ENCODE results near the gene TIPIN. TPM values are rescaled to one million over a fixed set of nuclear protein-coding genes. Genes with fewer than 3 reads are reported as not detected.

Gene TIPIN
- total RNA-seq, 1 donor from 2014 or later, result 6.4 TPM

DNA sequence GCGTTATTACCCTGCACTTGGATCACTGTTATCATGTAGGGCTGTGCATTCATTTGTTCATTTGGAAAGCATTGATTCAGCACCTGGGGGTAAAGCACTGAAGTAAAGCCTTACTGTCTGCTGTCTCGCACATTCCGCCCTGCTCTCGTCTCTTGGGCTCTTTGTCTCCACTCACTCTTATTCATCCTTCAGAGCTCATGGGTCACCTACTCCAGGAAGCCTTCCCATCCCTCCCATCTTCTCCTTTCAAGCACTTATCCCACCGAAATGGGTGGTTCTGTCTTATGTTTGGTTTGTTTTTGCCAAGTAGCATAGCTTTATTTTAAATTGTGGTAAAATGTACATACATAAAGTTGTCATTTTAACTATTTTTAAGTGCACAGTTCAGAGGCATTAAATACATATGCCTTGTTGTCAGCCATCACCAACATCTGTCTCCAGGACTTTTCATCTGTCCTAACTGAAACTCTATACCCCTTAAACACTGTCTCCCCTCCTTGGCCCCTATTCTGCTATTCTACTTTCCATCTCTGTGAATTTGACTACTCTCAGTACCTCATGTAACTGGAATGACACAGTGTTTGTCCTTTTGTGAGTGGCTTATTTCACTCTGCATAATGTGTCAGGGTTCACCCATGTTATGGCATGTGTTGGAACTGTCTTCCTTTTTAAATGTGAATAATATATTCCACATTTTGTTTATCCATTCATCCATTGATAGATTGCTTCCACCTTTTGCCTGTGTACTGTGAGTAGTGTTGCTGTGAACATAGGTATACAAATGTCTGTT, 53.8 kb downstream of the TIPIN start:
- ATAC-seq, result no peak

GRCh38 chr15:66298803-66299251, 57.7 kb downstream of the TIPIN start:
- ATAC-seq, result no peak

DNA sequence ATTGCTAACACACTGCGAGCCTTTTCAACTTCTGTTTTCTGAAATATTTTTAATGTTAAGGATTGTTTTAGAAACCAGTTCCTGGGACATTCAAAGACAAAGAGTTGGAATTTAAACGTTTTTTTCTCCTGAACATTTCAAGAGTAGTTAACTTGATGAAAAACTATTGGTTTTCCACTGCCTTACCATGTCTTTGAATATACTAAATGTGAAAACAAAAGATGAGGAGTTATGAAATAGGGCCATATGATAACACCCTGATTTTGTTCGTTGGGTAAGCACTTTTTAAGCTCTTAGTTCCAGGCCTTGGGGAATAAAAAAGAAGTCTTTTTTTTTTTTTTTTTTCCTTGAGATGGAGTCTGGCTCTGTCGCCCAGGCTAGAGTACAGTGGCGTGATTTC, 60.3 kb downstream of the TIPIN start:
- no peak for ATAC-seq

DNA sequence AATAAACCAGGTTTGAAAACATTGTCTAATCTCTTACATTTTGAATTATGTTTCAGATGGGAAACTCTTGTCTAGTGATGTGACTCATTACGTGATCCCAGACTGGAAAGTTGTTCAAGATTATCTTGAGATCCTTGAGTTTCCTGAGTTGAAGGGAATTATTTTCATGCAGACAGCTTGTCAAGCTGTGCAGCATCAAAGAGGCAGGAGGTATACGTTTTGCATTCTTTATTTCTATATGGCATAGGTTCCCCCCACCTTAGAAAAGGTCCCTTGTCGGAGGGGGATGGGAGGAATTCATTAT, 61.6 kb downstream of the TIPIN start:
- no peak for ATAC-seq

DNA sequence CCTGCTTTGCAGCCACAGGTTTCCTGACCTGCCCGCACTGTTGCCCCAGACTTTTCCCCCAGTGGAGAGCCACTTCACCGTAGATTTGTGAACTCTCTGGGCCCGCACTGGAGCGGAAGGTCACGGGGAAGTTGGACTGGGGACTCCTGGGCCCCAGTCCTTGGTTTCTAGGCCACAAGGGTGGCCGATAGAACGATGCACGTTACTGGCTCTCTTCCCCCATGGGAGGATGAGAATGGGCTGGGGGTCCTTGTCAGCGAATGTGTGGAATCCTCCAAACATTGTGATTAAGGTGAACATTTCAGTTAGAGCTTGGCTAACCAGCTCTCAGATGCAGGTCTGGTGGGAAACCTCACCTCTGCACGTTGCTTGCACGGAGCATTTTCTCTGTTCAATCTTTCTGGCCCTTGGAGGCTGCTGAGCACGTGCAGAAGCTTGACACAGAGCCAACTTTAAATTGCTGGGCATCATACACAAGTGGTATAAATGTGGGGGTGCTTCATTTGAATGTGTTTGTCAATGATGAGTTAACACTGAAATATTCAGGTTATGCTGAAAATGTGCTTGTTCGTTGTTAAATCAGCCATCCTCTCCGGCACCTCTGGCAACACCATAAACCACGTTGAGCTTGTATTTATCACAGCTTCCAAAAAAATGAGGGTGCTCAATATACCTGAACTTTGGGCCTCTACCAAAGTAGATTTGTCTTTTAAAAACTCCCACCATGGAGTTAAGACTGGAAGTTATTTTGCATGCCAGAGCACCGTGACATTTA, 62.1 kb downstream of the TIPIN start:
- ATAC-seq, result peak; percentile 32

DNA sequence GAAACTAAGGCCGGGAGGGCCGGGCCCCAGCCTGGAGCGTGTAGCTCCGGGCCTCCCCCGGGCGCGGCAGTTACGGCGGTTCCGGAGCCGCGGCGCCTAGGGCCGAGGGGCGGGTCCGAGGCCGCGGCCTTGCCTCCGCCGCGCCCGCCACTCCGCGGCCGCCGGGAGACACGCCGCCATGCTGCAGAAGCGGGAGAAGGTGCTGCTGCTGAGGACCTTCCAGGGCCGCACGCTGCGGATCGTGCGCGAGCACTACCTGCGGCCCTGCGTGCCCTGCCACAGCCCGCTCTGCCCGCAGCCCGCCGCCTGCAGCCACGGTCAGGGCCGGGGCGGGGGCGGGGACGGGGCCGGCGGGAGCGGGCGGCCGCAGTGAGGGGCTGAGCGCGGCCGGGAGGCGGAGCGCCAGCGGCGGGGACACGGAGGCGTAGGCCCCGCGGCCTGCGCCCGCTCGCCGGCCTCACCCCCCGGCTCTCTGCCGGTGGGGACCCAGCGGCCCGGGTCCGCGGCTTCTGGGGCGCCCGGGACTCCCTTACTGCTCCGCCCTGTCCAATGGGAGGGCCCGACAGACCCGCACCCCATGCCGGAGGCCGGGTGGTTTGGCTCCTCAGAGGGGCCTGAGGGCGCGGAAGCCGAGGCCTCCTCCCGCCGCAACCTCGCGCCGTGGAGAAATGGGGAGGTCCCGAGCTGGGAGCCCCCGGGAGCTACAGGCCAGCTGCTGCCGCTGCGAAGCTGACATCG, 62.9 kb downstream of the TIPIN start, which contains the start of gene DIS3L:
TSS of gene DIS3L (plus strand) at position 150 of the 738 bp plus-strand sequence. CDS start at position 179, 29 bp downstream.
- ATAC-seq, result peak; percentile 87

DNA sequence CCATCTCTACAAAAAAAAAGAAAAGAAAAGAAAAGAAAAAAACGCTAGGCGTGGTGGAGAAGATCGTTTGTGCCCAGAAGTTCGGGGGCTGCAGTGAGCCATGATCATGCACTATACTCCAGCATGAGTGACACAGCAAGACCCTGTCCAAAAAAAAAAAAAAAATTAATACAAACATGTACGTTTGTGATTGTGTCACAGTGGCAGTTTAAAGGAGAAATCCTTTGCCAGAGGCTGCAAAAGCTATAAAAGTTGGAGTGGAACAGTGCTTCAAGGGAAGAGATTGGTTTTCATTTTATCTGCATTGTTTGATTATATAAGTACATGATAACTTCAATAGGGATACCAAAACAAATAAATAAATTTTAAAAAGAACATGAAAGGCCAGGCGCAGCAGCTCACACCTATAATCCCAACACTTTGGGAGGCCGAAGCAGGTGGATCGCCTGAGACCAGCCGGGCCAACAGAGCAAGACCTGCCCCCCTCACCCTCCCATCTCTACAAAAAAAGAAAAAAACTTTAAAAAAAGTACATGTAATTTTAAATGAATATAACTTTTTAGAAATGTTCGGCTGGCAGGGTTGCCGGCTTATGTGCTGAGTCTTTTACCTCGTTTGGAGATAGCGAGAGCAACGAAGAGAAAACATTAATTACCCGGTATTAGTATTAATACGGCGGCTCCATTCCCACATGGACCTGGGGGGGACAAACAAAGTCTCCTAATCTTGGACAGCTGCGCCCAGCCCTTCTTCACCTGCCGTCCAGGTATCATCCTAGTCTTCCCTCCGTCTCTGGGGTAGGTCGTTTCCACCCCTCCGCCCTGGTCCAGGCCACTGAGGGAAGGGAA, 63.7 kb downstream of the TIPIN start:
- ATAC-seq, result no peak

DNA sequence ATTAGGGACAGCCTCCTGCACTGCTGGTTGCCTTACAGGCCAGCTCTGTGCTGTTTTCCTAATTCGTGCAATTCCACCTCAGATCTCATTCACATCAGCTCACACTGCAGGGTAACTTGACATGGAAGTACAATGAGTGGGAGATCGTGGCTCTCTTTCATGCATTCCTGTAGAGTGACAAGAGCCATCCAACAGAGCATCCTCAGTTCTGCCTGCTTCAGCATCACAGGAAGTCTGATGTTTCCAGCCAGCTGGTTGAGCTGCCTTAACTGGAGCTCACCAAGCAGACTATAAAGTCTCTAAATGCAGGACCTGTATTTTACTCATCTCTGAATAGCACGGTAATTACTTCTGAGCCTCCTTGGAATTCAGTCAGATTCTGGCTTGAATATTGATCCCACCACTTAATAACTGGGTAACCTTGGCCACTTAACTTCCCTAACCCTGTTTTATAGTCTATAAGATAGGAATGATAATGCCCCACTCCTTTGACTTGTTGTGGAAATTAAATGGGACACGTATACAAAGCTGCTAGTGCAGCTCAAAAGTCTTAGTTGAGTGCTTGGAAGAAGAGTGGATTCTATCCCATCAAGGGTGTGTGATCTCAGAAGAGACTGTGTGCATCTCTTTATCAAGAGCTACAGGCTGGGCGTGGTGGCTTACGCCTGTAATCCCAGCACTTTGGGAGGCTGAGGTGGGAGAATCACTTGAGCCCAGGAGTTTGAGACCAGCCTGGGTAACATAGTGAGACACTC, 64.5 kb downstream of the TIPIN start:
- ATAC-seq, result no peak

- peak; percentile 46 for ATAC-seq
Measured at GRCh38 chr15:66290518-66290917, 66.0 kb downstream of the TIPIN start.

GRCh38 chr15:66290007-66290406, 66.5 kb downstream of the TIPIN start:
- no peak for ATAC-seq

DNA sequence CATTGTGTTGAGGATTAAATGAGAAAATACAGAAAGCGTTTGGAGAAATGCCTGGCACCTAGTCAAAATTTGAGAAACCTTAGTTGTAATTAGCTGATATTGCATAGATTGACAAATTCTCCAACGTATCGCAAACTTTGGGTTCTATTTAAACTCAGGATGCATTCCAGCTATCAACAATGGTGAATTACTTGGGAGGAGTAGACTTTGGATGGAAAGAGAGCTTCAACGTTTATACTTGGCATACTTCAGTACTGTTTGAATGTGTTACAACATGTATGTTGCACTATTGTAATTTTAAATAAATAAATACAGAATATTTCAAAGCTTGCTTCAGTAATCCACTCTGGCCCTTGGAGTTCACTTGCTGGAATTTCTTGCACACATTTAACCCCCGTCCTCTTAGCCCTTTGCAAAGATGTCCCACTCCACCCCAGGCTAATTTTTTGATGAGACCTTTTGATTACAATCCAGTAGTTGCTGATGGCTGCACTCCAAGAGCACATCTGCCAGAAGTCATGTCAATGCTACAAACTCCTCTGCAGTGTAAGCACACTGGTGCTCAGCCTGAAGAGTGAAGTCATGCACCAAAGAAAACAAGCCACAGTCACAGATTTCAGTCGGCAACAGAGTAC, 67.8 kb downstream of the TIPIN start:
- no peak for ATAC-seq

GRCh38 chr15:66288093-66288492, 68.4 kb downstream of the TIPIN start:
- no peak for ATAC-seq

- no peak for ATAC-seq
Measured at GRCh38 chr15:66287461-66288057, 68.9 kb downstream of the TIPIN start.

Other genes starting within 250 kb of the TIPIN start
- gene MEGF11, start 102.9 kb downstream of the TIPIN start, total RNA-seq, result not detected
- gene DIS3L, start 63.1 kb downstream of the TIPIN start, total RNA-seq, result 13.7 TPM
- gene MAP2K1, start 30.2 kb upstream of the TIPIN start, total RNA-seq, result 39.7 TPM
- 11.4 TPM for gene SNAPC5, start 141.1 kb upstream of the TIPIN start, total RNA-seq
- 2,164 TPM for gene RPL4, start 148.2 kb upstream of the TIPIN start, total RNA-seq
- gene ZWILCH, start 148.6 kb upstream of the TIPIN start, total RNA-seq, result 8.9 TPM
- not detected for gene LCTL, start 209.3 kb upstream of the TIPIN start, total RNA-seq